GM12872 (cell line): ENCODE data around the gene STK38L.

ENCODE experiments used
- CTCF ChIP-seq: IDR thresholded peaks from 3 replicates; pipeline ENCODE4 v1.5.1; 2011; ENCODE audit warnings: low read depth, mild to moderate bottlenecking, low read length, moderate library complexity; ENCODE audit not compliant: insufficient read depth

STK38L gene

GRCh38 chr12:27304856-27305255, 60.8 kb downstream of the STK38L start:
- no peak for TF ChIP-seq CTCF

GRCh38 chr12:27305673-27306456, 61.8 kb downstream of the STK38L start:
- TF ChIP-seq CTCF, result no peak

GRCh38 chr12:27309293-27309994, 65.4 kb downstream of the STK38L start:
- TF ChIP-seq CTCF, result no peak

GRCh38 chr12:27309995-27310315, 65.9 kb downstream of the STK38L start:
- TF ChIP-seq CTCF, result no peak

- TF ChIP-seq CTCF, result no peak
Measured at GRCh38 chr12:27316947-27317346, 72.9 kb downstream of the STK38L start.

GRCh38 chr12:27319409-27319808, 75.3 kb downstream of the STK38L start:
- no peak for TF ChIP-seq CTCF

- no peak for TF ChIP-seq CTCF
Measured at GRCh38 chr12:27319848-27320247, 75.8 kb downstream of the STK38L start.
